Measurements from ENCODE around the gene SLC6A19.

GRCh38 chr5:1205255-1206180 lies 4.1 kb downstream of the SLC6A19 start:
- TF ChIP-seq EP300 (IDR thresholded peaks at IDR 0.05): no peak
- no peak for TF ChIP-seq CTCF (IDR thresholded peaks at IDR 0.05)
